Esophagus muscularis mucosa (tissue), 4 donors: ENCODE data around the gene ACVRL1. TPM values are rescaled to one million over a fixed set of nuclear protein-coding genes. Genes with fewer than 3 reads are reported as not detected.
A peak's percentile ranks its signal among the peaks of the same experiment; 100 is the strongest.

Source experiments
- DNase-seq: peaks from one replicate; pipeline ENCODE4 v3.0.0-alpha.2; 2017; ENCODE audit errors: extremely low spot score
- H3K27ac ChIP-seq, 4 donors: fragments of 200-600 bp; sonication (generic); replicated peaks in 1 of 4; 1 replicate in 3 of 4; 2 replicates in 1 of 4; pipeline ENCODE4 v1.5.1; 2016 to 2019; ENCODE audit warnings: mild to moderate bottlenecking in 1 of 4
- H3K27me3 ChIP-seq, 4 donors: fragments of 200-600 bp; sonication (generic); one replicate each; pipeline versions ENCODE4 v1.5.1 to v1.6.0; 2016 to 2019
- H3K36me3 ChIP-seq, 4 donors: fragments of 200-600 bp; sonication (generic); one replicate each; pipeline ENCODE4 v1.5.1; 2016 to 2019
- H3K4me1 ChIP-seq, 4 donors: fragments of 200-600 bp; sonication (generic); one replicate each; pipeline ENCODE4 v1.5.1; 2016 to 2019
- H3K4me3 ChIP-seq, 4 donors: fragments of 200-600 bp; sonication (generic); 1 replicate in 2 of 4; 2 replicates in 2 of 4; pipeline ENCODE4 v1.5.1; 2016 to 2019; ENCODE audit warnings: mild to moderate bottlenecking in 4 of 4, moderate library complexity in 1 of 4
- H3K9me3 ChIP-seq, 4 donors: fragments of 200-600 bp; sonication (generic); 1 replicate in 3 of 4; 2 replicates in 1 of 4; pipeline ENCODE4 v1.5.1; 2016 to 2019
- EP300 ChIP-seq: sonication (generic); formaldehyde crosslinking; IDR thresholded peaks from one replicate; pipeline ENCODE4 v1.6.1; 2017; ENCODE audit warnings: antibody characterized with exemption
- POLR2A ChIP-seq: fragments of 450-650 bp; IDR thresholded peaks from one replicate; pipeline ENCODE4 v1.6.1; 2017; ENCODE audit warnings: antibody characterized with exemption, moderate library complexity, mild to moderate bottlenecking, low read depth
- POLR2AphosphoS5 ChIP-seq, 2 donors: sonication (generic); formaldehyde crosslinking; IDR thresholded peaks; one replicate each; pipeline ENCODE4 v1.6.1; 2017; ENCODE audit warnings: antibody characterized with exemption in 2 of 2
- WGBS: methylation state at CpG from one replicate; pipeline ENCODE4 v1.1.5; 2018; 5-methylcytosine and 5-hydroxymethylcytosine counted together
- intact Hi-C: fragments of 100-400 bp; cut with DNase I; formaldehyde crosslinking; loops from one replicate; pipeline ENCODE4 v1.15.1; 2023
- total RNA-seq, 4 donors: library from RNA; depleted of rRNA; stranded (reverse); fragments of >200 nt; gene quantifications; one replicate each; pipeline versions ENCODE4 v1.1.0 to v1.2.1, GENCODE V29; 2016
- TF ChIP-seq, protein P1 (sequence below), 3 experiments: fragments of 200-600 bp in 2 of 3; fragments of 450-650 bp in 1 of 3; sonication (generic) in 2 of 3; IDR thresholded peaks; one replicate each; pipeline ENCODE4 v1.5.1; 2017 to 2019; ENCODE audit warnings: antibody characterized with exemption in 3 of 3, mild to moderate bottlenecking in 2 of 3, moderate library complexity in 1 of 3

The ACVRL1 gene
- total RNA-seq, 4 donors from 2014 or later: 124 to 149 (median 125) TPM

DNA sequence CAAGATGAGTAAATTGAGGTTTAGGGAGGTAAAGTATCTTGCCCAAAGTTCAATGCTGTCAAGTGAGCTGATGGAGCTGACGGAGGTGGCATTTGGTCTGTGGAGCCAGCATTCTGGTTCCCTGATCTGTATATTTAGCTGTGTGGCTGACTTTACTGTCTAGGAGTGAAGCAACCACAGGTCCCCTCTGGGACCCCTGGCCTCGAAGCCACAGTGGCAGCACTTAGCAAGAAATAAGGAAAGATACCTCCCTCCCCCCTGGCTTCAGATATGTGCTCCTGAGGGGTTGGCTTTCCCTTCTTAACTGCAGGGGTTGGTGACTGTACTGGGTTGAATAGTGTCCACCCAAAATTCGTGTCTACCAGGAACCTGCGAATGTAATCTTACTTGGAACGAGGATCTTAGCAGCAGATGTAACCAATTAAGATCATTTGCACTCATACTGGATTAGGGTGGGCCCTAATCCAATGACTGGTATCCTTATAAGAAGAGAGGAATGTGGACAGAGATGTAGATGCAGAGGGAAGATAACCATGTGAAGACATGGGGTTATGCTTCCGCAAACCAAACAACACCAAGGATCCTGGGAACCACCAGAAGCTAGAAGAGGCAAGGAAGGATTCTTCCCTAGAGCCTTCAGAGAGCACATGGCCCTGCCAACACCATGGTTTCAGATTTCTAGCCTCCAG lies 42.2 kb downstream of the ACVRL1 start:
- Histone ChIP-seq H3K4me3 (no peak overlapping the region), H3K4me1 (peaks cover 13 to 30% (median 28%) of the 10 kb centered on the region in 4 donors), H3K9me3 (peaks cover 0 to 9% (median 7%) of the 10 kb centered on the region in 4 donors), H3K27me3 (no peaks in the 10 kb centered on the region), H3K36me3 (no peaks in the 10 kb centered on the region), H3K27ac (no peak overlapping the region)
- no peak for DNase-seq
- 84% methylated on average over 6 of the region's 6 CpGs for WGBS
- TF ChIP-seq POLR2AphosphoS5 (IDR thresholded peaks at IDR 0.05) (no peak), EP300 (no peak), POLR2A (no peak)
- TF ChIP-seq, protein P1, sequence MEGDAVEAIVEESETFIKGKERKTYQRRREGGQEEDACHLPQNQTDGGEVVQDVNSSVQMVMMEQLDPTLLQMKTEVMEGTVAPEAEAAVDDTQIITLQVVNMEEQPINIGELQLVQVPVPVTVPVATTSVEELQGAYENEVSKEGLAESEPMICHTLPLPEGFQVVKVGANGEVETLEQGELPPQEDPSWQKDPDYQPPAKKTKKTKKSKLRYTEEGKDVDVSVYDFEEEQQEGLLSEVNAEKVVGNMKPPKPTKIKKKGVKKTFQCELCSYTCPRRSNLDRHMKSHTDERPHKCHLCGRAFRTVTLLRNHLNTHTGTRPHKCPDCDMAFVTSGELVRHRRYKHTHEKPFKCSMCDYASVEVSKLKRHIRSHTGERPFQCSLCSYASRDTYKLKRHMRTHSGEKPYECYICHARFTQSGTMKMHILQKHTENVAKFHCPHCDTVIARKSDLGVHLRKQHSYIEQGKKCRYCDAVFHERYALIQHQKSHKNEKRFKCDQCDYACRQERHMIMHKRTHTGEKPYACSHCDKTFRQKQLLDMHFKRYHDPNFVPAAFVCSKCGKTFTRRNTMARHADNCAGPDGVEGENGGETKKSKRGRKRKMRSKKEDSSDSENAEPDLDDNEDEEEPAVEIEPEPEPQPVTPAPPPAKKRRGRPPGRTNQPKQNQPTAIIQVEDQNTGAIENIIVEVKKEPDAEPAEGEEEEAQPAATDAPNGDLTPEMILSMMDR (IDR thresholded peaks at IDR 0.05): no peak
- intact Hi-C loops: no loop called here

DNA sequence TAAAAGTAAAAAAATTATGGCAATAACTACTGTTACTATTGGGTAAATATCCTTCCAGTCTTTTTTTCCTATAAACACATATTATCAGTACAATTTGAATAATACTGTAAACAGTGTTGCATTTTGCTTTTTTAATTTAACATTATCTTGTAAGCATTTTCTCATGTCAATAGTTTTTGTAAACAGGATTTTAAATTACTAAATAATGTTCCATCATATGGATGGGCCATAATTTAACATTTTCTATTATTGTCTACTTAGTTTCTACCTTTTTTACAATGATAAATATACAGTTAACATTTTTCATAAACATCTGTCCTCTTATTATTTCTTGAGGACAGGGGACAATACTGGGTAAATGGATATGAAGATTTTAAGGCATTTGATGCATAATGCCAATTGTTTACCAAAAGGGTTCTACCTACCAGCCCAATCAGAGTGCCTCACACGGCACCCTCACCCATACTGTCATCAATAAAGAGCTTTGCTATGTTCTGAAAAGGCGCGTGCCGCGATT lies 43.4 kb downstream of the ACVRL1 start:
- TF ChIP-seq, protein P1 (IDR thresholded peaks at IDR 0.05): no peak
- TF ChIP-seq POLR2AphosphoS5 (IDR thresholded peaks at IDR 0.05) (no peak), EP300 (no peak), POLR2A (no peak)
- peaks cover 17 to 43% (median 40%) of the 10 kb centered on the region in 4 donors for H3K4me1 ChIP-seq
- H3K4me3 ChIP-seq: peak overlapping the region; percentile 74 to 100 (median 96)
- H3K36me3 ChIP-seq: no peaks in the 10 kb centered on the region
- H3K27ac ChIP-seq: peak overlapping the region; percentile 36 to 71 (median 52)
- intact Hi-C loops: no loop called here
- no peak for DNase-seq
- no peaks in the 10 kb centered on the region for H3K9me3 ChIP-seq
- H3K27me3 ChIP-seq: no peaks in the 10 kb centered on the region
- WGBS: 4% methylated on average over 5 of the region's 5 CpGs

DNA sequence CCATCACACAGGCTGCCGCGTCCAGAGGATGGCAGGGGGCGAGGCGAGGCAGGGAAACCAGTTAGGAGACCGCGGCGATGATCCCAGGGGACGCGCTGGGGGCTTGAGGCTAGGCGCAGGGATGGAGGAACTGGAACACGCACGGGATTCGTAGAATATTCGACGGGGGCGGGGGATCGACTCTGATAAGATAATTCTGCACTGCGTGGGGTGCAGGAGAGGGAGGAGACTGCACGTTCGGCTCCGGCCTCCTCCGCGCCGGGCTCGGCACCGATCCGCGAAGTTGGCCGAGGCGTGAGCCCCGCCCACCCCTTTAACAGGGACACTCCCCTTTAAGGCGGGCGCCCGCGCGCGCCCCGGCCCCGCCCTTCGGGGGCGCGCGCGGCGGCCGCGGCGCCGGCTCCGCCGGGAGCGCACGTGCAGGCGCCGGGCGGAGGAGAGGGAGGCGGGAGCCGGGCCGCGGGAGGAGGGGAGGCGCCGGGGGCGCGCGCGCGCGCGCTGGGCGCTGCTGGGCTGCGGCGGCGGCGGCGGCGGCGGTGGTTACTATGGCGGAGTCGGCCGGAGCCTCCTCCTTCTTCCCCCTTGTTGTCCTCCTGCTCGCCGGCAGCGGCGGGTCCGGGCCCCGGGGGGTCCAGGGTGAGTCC lies 44.0 kb downstream of the ACVRL1 start, which contains the start of gene ACVR1B:
Gene ACVR1B, plus strand, starts transcription at position 501 of the 644 bp plus-strand sequence. Its CDS starts 45 bp downstream, at position 546.
- under 1% methylated on average over 32 of the region's 86 CpGs for WGBS
- Histone ChIP-seq H3K4me1 (peaks cover 17 to 48% (median 45%) of the 10 kb centered on the region in 4 donors), H3K27ac (peak within 1 kb of the TSS; percentile 88 to 94 (median 90)), H3K36me3 (no peaks in the 10 kb centered on the region), H3K9me3 (no peaks in the 10 kb centered on the region), H3K27me3 (no peaks in the 10 kb centered on the region), H3K4me3 (peak within 1 kb of the TSS; percentile 74 to 100 (median 96))
- TF ChIP-seq EP300 (no peak), POLR2AphosphoS5 (IDR thresholded peaks at IDR 0.05) (peak; percentile 57 to 64)
- TF ChIP-seq, protein P1 (IDR thresholded peaks at IDR 0.05): no peak
- intact Hi-C loops: no loop called here
- peak; percentile 97 for DNase-seq

DNA sequence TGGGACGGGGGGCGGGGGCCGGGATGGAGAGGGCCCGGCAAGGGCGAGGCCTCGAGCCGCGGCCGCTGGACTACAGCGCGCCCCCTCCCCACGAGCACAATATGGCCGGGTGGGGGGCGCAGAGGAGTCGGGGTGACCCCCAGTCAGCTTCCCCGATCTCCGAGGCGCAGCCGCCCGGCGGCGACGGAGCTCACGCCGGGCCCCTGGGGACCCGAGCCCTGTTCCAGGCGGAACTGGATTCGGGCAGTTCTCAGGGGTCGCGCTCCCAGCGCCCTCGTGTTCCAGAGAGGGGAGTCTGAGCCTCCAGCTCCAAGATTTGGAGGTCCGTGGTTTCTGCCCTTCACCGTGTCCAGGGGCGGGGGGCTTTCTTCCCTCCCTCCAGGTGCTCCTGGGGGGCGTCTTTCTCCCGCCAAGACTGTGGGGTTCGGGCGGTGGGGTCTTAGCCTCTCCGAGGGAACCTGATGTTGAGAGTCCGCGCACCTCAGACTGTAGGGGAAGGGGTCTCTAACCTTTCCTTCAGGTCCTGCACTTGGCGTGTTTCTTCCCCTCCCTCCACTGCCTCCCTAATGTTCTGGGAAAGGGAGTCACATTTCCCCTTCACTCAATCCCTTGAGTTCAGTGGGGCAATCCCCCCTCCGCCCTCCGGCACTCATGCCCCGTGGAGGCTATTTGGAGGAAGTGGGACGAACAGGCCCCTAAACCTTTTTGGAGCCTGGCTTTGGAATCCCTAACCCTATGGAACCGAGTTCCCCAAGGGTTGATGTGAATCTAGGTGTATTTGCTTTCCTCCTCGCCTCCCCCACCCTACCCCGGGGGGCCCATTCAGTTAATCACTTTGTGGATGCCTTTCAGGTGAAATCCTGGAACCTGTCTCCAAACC lies 44.8 kb downstream of the ACVRL1 start:
- TF ChIP-seq POLR2AphosphoS5 (IDR thresholded peaks at IDR 0.05) (no peak), POLR2A (no peak), EP300 (no peak)
- no peak for DNase-seq

More for the DNA sequence above, 44.8 kb downstream of the ACVRL1 start:
- Histone ChIP-seq H3K4me3 (peak overlapping the region; percentile 74 to 100 (median 96)), H3K27me3 (no peaks in the 10 kb centered on the region), H3K9me3 (no peaks in the 10 kb centered on the region), H3K27ac (peak overlapping the region; percentile 88 to 94 (median 90)), H3K4me1 (peaks cover 17 to 51% (median 46%) of the 10 kb centered on the region in 4 donors), H3K36me3 (no peaks in the 10 kb centered on the region)
- WGBS: 3% methylated on average over 20 of the region's 50 CpGs
- intact Hi-C loops: no loop called here
